Spleen (tissue), 11 donors: ENCODE measurements around the gene MN1. TPM values are rescaled to one million over a fixed set of nuclear protein-coding genes. Genes with fewer than 3 reads are reported as not detected.

Source experiments
- DNase-seq: peaks from one replicate; pipeline ENCODE4 v3.0.0-alpha.2; 2020
- H3K27ac ChIP-seq, 8 donors: fragments of 200-600 bp; sonication (generic) in 7 of 8; 1 replicate in 4 of 8; 2 replicates in 4 of 8; pipeline versions ENCODE4 v1.5.0 to v1.8.0; 2016 to 2021; ENCODE audit warnings: inconsistent platforms in 4 of 8, mild to moderate bottlenecking in 4 of 8, moderate library complexity in 1 of 8
- H3K27me3 ChIP-seq, 7 donors: fragments of 200-600 bp; sonication (generic) in 6 of 7; replicated peaks in 1 of 7; 1 replicate in 4 of 7; 2 replicates in 3 of 7; pipeline versions ENCODE4 v1.5.0 to v1.8.0; 2016 to 2021; ENCODE audit warnings: inconsistent platforms in 3 of 7, mild to moderate bottlenecking in 1 of 7
- H3K36me3 ChIP-seq, 6 donors: fragments of 200-600 bp; sonication (generic) in 5 of 6; 1 replicate in 4 of 6; 2 replicates in 2 of 6; pipeline versions ENCODE4 v1.5.0 to v1.8.0; 2016 to 2021; ENCODE audit warnings: inconsistent platforms in 2 of 6
- H3K4me1 ChIP-seq, 6 donors: fragments of 200-600 bp; sonication (generic) in 5 of 6; 1 replicate in 3 of 6; 2 replicates in 3 of 6; pipeline versions ENCODE4 v1.5.0 to v1.8.0; 2016 to 2021; ENCODE audit warnings: inconsistent platforms in 3 of 6
- H3K4me3 ChIP-seq, 8 donors: fragments of 200-600 bp; sonication (generic) in 7 of 8; 1 replicate in 4 of 8; 2 replicates in 4 of 8; pipeline versions ENCODE4 v1.5.0 to v1.8.0; 2016 to 2021; ENCODE audit warnings: inconsistent platforms in 4 of 8, mild to moderate bottlenecking in 4 of 8, moderate library complexity in 2 of 8
- H3K9me3 ChIP-seq, 8 donors: fragments of 200-600 bp; sonication (generic) in 7 of 8; 1 replicate in 4 of 8; 2 replicates in 4 of 8; pipeline versions ENCODE4 v1.5.0 to v1.8.0; 2016 to 2021; ENCODE audit warnings: inconsistent platforms in 4 of 8
- CTCF ChIP-seq, 11 experiments: fragments of 200-600 bp in 7 of 11; fragments of 450-650 bp in 4 of 11; sonication (generic) in 4 of 11; IDR thresholded peaks in 8 of 11; conservative IDR thresholded peaks in 3 of 11; 1 replicate in 7 of 11; 2 replicates in 4 of 11; pipeline versions ENCODE4 v1.4.0 to v1.8.0; 2016 to 2021; ENCODE audit warnings: antibody characterized with exemption in 11 of 11, inconsistent platforms in 4 of 11, mild to moderate bottlenecking in 1 of 11
- POLR2A ChIP-seq, 3 donors: fragments of 450-650 bp; IDR thresholded peaks; one replicate each; pipeline ENCODE4 v1.5.1; 2017; ENCODE audit warnings: antibody characterized with exemption in 3 of 3, mild to moderate bottlenecking in 1 of 3
- POLR2AphosphoS5 ChIP-seq, 3 donors: sonication (generic); formaldehyde crosslinking; IDR thresholded peaks; one replicate each; pipeline ENCODE4 v1.5.1; 2017; ENCODE audit warnings: antibody characterized with exemption in 3 of 3
- WGBS, 5 donors: extraction: QIAGEN DNeasy Blood & Tissue Kit in 3 of 5; methylation state at CpG; one replicate each; pipeline versions ENCODE4 v1.1.5 to v1.1.7; 2013 to 2018; 5-methylcytosine and 5-hydroxymethylcytosine counted together
- intact Hi-C: fragments of 100-400 bp; cut with DNase I; formaldehyde crosslinking; loops from one replicate; pipeline ENCODE4 v1.15.0; 2023; ENCODE audit warnings: low total_unique reads
- polyA plus RNA-seq, 3 donors: library from polyadenylated mRNA; stranded (reverse); fragments of 200-250 nt; gene quantifications; one replicate each; pipeline ENCODE4 v1.2.1, GENCODE V29; 2013
- total RNA-seq, 7 donors: library from RNA; depleted of rRNA in 3 of 7; stranded (reverse); fragments of >200 nt in 3 of 7; fragmentation: NEBNext Ultra II Directional in 4 of 7; extraction: Animal tissue kit (Norgen Biotek cat#: 25700) in 4 of 7; gene quantifications; one replicate each; pipeline versions ENCODE4 v1.1.0 to v1.2.1, GENCODE V29; 2016 to 2021
- donor health status: healthy with polysubstance abuse.
- donor health status: DM: no; HTN: no; CAD: no; lungs with moderate emphysema.
- donor health status: DM: no; HTN: no; CAD: no.
- donor health status: Bipolar disorder and iron deficiency.
- donor health status: healthy.
- donor health status: DM: no; HTN: no; CAD: no.
- donor health status: DM: yes; HTN: yes; CAD: no.

The MN1 gene
- total and polyA plus RNA-seq, 10 donors = 0.15 to 1.5 (median 0.71) TPM

- WGBS, 5 donors = 88 to 92% (median 91%) methylated on average over 12 of the region's 12 CpGs
- no peak for TF ChIP-seq CTCF (IDR thresholded peaks at IDR 0.05 in 8 of 11, conservative IDR thresholded peaks at IDR 0.05 in 3 of 11)
- TF ChIP-seq POLR2A (IDR thresholded peaks at IDR 0.05) = no peak
- TF ChIP-seq POLR2AphosphoS5 (IDR thresholded peaks at IDR 0.05) = no peak
- intact Hi-C loops = no loop called here
- Histone ChIP-seq H3K27ac (no peak overlapping the region), H3K4me3 (no peak overlapping the region), H3K27me3 (peaks cover 0 to 19% (median 8%) of the 10 kb centered on the region in 7 donors), H3K4me1 (peaks cover 0 to 4% (median 0%) of the 10 kb centered on the region in 6 donors), H3K36me3 (no peaks in the 10 kb centered on the region), H3K9me3 (no peaks in the 10 kb centered on the region)
- DNase-seq = no peak
These were observed 8.0 kb downstream of the MN1 start for GRCh38 chr22:27793576-27793975.

GRCh38 chr22:27792452-27793161 lies 8.9 kb downstream of the MN1 start:
- Histone ChIP-seq H3K4me3 (no peak overlapping the region), H3K4me1 (peaks cover 0 to 3% (median 0%) of the 10 kb centered on the region in 6 donors), H3K9me3 (no peaks in the 10 kb centered on the region), H3K27me3 (peaks cover 0 to 10% (median 0%) of the 10 kb centered on the region in 7 donors), H3K27ac (no peak overlapping the region), H3K36me3 (no peaks in the 10 kb centered on the region)
- TF ChIP-seq POLR2AphosphoS5 (IDR thresholded peaks at IDR 0.05) = no peak
- no peak for TF ChIP-seq POLR2A (IDR thresholded peaks at IDR 0.05)
- no peak for TF ChIP-seq CTCF (IDR thresholded peaks at IDR 0.05 in 8 of 11, conservative IDR thresholded peaks at IDR 0.05 in 3 of 11)
- 86 to 93% (median 89%) methylated on average over 8 of the region's 8 CpGs for whole genome bisulfite sequencing, 5 donors
- no peak for DNase-seq
- intact Hi-C loops = no loop called here

DNA sequence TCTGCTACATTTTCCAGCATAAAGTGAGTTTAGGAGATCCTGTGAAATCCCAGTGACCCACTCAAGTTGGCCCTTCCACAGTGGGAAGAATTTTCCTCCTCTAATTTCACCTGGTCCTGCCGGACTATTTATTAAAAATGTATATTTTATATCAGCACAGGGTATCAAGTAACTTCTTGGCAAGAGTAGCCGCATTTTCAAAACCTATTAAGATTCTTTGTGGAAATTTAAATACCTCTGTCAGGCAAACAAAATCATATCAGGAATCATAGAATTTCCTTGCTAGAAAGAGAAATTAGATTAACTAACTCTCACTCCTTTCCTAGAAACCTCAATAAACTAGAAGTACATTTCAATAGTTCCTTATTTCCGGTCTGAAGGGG lies 9.7 kb downstream of the MN1 start:
- intact Hi-C loops = no loop called here
- no peak for TF ChIP-seq POLR2AphosphoS5 (IDR thresholded peaks at IDR 0.05)
- TF ChIP-seq CTCF (IDR thresholded peaks at IDR 0.05 in 8 of 11, conservative IDR thresholded peaks at IDR 0.05 in 3 of 11) = no peak
- no peak for TF ChIP-seq POLR2A (IDR thresholded peaks at IDR 0.05)
- Histone ChIP-seq H3K4me3 (no peak overlapping the region), H3K27me3 (peaks cover 0 to 3% (median 0%) of the 10 kb centered on the region in 7 donors), H3K27ac (no peak overlapping the region), H3K9me3 (no peaks in the 10 kb centered on the region), H3K36me3 (no peaks in the 10 kb centered on the region), H3K4me1 (peaks cover 0 to 3% (median 0%) of the 10 kb centered on the region in 6 donors)
- no peak for DNase-seq
- 73 to 82% (median 79%) methylated on average over 3 of the region's 3 CpGs for WGBS, 5 donors

DNA sequence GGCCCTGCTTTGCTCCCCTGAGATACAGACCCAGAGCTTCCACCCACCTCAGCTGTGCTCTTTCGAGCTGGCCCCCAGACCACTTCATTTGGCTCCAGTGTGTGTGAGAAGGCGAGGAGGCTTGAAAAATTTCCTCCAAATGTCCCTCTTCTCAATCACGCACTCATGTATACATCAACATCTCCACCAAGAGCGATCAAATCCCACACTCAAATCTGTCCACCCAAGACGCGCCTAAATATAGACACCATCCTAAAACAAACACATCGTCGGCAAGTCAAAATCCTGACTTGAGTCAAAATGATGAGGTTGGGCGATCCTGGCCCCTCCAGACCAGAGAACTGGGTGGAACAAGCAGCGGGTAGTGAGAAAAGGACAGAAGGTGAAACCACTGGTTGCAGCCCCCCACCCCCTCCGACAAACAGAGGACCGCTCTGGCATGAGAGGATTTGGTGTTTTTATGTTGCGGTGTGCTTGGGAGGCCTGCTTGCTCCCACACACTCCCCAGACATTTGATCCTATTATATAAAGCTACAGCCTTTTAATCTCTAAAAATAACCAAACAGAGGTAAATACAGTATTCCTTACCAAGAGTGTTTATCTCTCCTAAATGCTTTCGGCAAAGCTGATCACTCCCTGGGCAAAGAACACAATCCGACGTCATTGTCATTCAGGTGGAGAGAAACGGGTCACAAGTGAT lies 10.2 kb downstream of the MN1 start:
- Histone ChIP-seq H3K36me3 (no peaks in the 10 kb centered on the region), H3K4me1 (peaks cover 0 to 3% (median 0%) of the 10 kb centered on the region in 6 donors), H3K27ac (no peak overlapping the region), H3K9me3 (no peaks in the 10 kb centered on the region), H3K4me3 (no peak overlapping the region), H3K27me3 (no peaks in the 10 kb centered on the region)
- TF ChIP-seq POLR2AphosphoS5 (IDR thresholded peaks at IDR 0.05) = no peak
- DNase-seq = no peak
- intact Hi-C loops = no loop called here
- WGBS, 5 donors = 88 to 95% (median 93%) methylated on average over 17 of the region's 17 CpGs
